ENCODE data around the gene USP34. TPM values are rescaled to one million over a fixed set of nuclear protein-coding genes. Genes with fewer than 3 reads are reported as not detected.
"Not testable (repeated sequence)": the region's sequence is repeated elsewhere in the genome, so short reads cannot be mapped to it uniquely, and the experiment has no call there.

The USP34 gene
- total and polyA plus RNA-seq, 2 donors (not counting 1 experiment from before 2014, with no cell fraction given), result 52.4 to 129 TPM

- DNase-seq (ENCODE audit: low read depth in 2 of 2), result no peak
- peaks cover 5% of the 10 kb centered on the region for H3K36me3 ChIP-seq (ENCODE audit: control insufficient read depth, insufficient read depth, low read length)
- H3K9ac ChIP-seq (ENCODE audit: insufficient read depth, low read length), result no peak overlapping the region
- no peaks in the 10 kb centered on the region for H3K4me1 ChIP-seq (ENCODE audit: control insufficient read depth, extremely low read depth, insufficient read depth, low read length)
- H4K20me1 ChIP-seq (ENCODE audit: control insufficient read depth, extremely low read depth, insufficient read depth, low read length), result no peaks in the 10 kb centered on the region
- H3K27me3 ChIP-seq (ENCODE audit: control insufficient read depth, insufficient read depth, low read length), result no peaks in the 10 kb centered on the region
- H3K4me3 ChIP-seq (replicated peaks in 1 of 4; ENCODE audit: control extremely low read depth in 1 of 4, insufficient read depth in 1 of 4, low read depth in 3 of 4, low read length in 4 of 4), result no peak overlapping the region
- H3K4me2 ChIP-seq (ENCODE audit: extremely low read depth, insufficient read depth, low read length), result no peak overlapping the region
- no peaks in the 10 kb centered on the region for H3K79me2 ChIP-seq (ENCODE audit: control insufficient read depth, insufficient read depth, low read length)
- H3K27ac ChIP-seq (ENCODE audit: insufficient read depth, low read length), result no peak overlapping the region
- no peaks in the 10 kb centered on the region for H3K9me3 ChIP-seq (ENCODE audit: control insufficient read depth, insufficient read depth, low read depth, low read length)
- H2AFZ ChIP-seq (ENCODE audit: low read length), result no peak overlapping the region
- no peak for TF ChIP-seq CTCF (conservative IDR thresholded peaks at IDR 0.05 in 1 of 2, IDR thresholded peaks at IDR 0.05 in 1 of 2; ENCODE audit: low read depth in 1 of 2, low read length in 2 of 2)
- TF ChIP-seq EZH2 (IDR thresholded peaks at IDR 0.05; ENCODE audit: low read length, missing control alignments), result no peak
Measured at GRCh38 chr2:61196671-61197070, 274.2 kb downstream of the USP34 start.

GRCh38 chr2:61194646-61195045 lies 276.2 kb downstream of the USP34 start:
- DNase-seq (ENCODE audit: low read depth in 2 of 2); H3K79me2 ChIP-seq (ENCODE audit: control insufficient read depth, insufficient read depth, low read length); H3K4me3 ChIP-seq (replicated peaks in 1 of 4; ENCODE audit: control extremely low read depth in 1 of 4, insufficient read depth in 1 of 4, low read depth in 3 of 4, low read length in 4 of 4); H3K9ac ChIP-seq (ENCODE audit: insufficient read depth, low read length); H3K4me2 ChIP-seq (ENCODE audit: extremely low read depth, insufficient read depth, low read length); H3K9me3 ChIP-seq (ENCODE audit: control insufficient read depth, insufficient read depth, low read depth, low read length); H3K27me3 ChIP-seq (ENCODE audit: control insufficient read depth, insufficient read depth, low read length); H3K27ac ChIP-seq (ENCODE audit: insufficient read depth, low read length); H2AFZ ChIP-seq (ENCODE audit: low read length); H4K20me1 ChIP-seq (ENCODE audit: control insufficient read depth, extremely low read depth, insufficient read depth, low read length); H3K4me1 ChIP-seq (ENCODE audit: control insufficient read depth, extremely low read depth, insufficient read depth, low read length); H3K36me3 ChIP-seq (ENCODE audit: control insufficient read depth, insufficient read depth, low read length): not testable (repeated sequence)

- Histone ChIP-seq H2AFZ (ENCODE audit: low read length) (no peak overlapping the region), H3K4me2 (ENCODE audit: extremely low read depth, insufficient read depth, low read length) (no peak overlapping the region), H4K20me1 (ENCODE audit: control insufficient read depth, extremely low read depth, insufficient read depth, low read length) (no peaks in the 10 kb centered on the region), H3K4me1 (ENCODE audit: control insufficient read depth, extremely low read depth, insufficient read depth, low read length) (no peaks in the 10 kb centered on the region), H3K9me3 (ENCODE audit: control insufficient read depth, insufficient read depth, low read depth, low read length) (no peaks in the 10 kb centered on the region), H3K4me3 (replicated peaks in 1 of 4; ENCODE audit: control extremely low read depth in 1 of 4, insufficient read depth in 1 of 4, low read depth in 3 of 4, low read length in 4 of 4) (no peak overlapping the region), H3K36me3 (ENCODE audit: control insufficient read depth, insufficient read depth, low read length) (peaks cover 2% of the 10 kb centered on the region), H3K27ac (ENCODE audit: insufficient read depth, low read length) (no peak overlapping the region), H3K27me3 (ENCODE audit: control insufficient read depth, insufficient read depth, low read length) (no peaks in the 10 kb centered on the region), H3K79me2 (ENCODE audit: control insufficient read depth, insufficient read depth, low read length) (no peaks in the 10 kb centered on the region), H3K9ac (ENCODE audit: insufficient read depth, low read length) (no peak overlapping the region)
- DNase-seq (ENCODE audit: low read depth in 2 of 2), result no peak
- no peak for TF ChIP-seq EZH2 (IDR thresholded peaks at IDR 0.05; ENCODE audit: low read length, missing control alignments)
- TF ChIP-seq CTCF (conservative IDR thresholded peaks at IDR 0.05 in 1 of 2, IDR thresholded peaks at IDR 0.05 in 1 of 2; ENCODE audit: low read depth in 1 of 2, low read length in 2 of 2), result no peak
Measured at GRCh38 chr2:61193670-61194561, 277.0 kb downstream of the USP34 start.
